ENCODE results near the gene SPANXN3. TPM values are rescaled to one million over a fixed set of nuclear protein-coding genes. Genes with fewer than 3 reads are reported as not detected.

The SPANXN3 gene
- total and polyA plus RNA-seq, 2 experiments from 2014 or later, result not detected

GRCh38 chrX:143466130-143466529 is 51.1 kb downstream of the SPANXN3 start (continued):
- TF ChIP-seq EZH2 (IDR thresholded peaks at IDR 0.05; ENCODE audit: low read depth, unreplicated experiment) (no peak), JUNB (IDR thresholded peaks at IDR 0.05; ENCODE audit: unreplicated experiment) (no peak), ETS1 (IDR thresholded peaks at IDR 0.05) (no peak), REST (IDR thresholded peaks at IDR 0.05; ENCODE audit: unreplicated experiment) (no peak), NANOG (IDR thresholded peaks at IDR 0.05; ENCODE audit: borderline replicate concordance) (no peak), POLR2AphosphoS5 (IDR thresholded peaks at IDR 0.05; ENCODE audit: low read depth) (no peak)

- no peaks in the 10 kb centered on the region for H4K20me1 ChIP-seq (replicated peaks; ENCODE audit: insufficient read depth)
- ATAC-seq, result no peak
- no peaks in the 10 kb centered on the region for H3F3A ChIP-seq (replicated peaks; ENCODE audit: low read depth)
- no peaks in the 10 kb centered on the region for H3K27me3 ChIP-seq (ENCODE audit: insufficient read depth)
- no peaks in the 10 kb centered on the region for H3K27me3 Mint-ChIP-seq (ENCODE audit: insufficient read depth, low read depth, poor library complexity)
- H3K9me3 Mint-ChIP-seq, result peaks cover 26% of the 10 kb centered on the region
- H3K4me2 ChIP-seq, result no peak overlapping the region
- H3K27ac Mint-ChIP-seq, result no peak overlapping the region
- no peaks in the 10 kb centered on the region for H3K36me3 ChIP-seq (ENCODE audit: insufficient read depth)
- no peak overlapping the region for H3K27ac ChIP-seq (ENCODE audit: low read depth)
- H3K9me2 ChIP-seq (ENCODE audit: insufficient read depth), result no peaks in the 10 kb centered on the region
- H2AFZ ChIP-seq, result no peak overlapping the region
- no peaks in the 10 kb centered on the region for H3K4me1 Mint-ChIP-seq
- H3K4me3 Mint-ChIP-seq, result no peak overlapping the region
- no peak overlapping the region for H3K4me3 ChIP-seq
- H3K79me2 ChIP-seq (replicated peaks; ENCODE audit: insufficient read depth), result no peaks in the 10 kb centered on the region
- H3K36me3 Mint-ChIP-seq (ENCODE audit: low read depth), result no peaks in the 10 kb centered on the region; the same call in 2 of the 3 replicates
- H3K4me1 ChIP-seq (ENCODE audit: insufficient read depth), result no peaks in the 10 kb centered on the region
- no peak for DNase-seq (ENCODE audit: low spot score)
- TF ChIP-seq POLR2AphosphoS5 (IDR thresholded peaks at IDR 0.05; ENCODE audit: low read depth) (no peak), EZH2 (IDR thresholded peaks at IDR 0.05; ENCODE audit: low read depth, unreplicated experiment) (no peak), ZNF462 (CRISPR knock-in tag; IDR thresholded peaks at IDR 0.05) (no peak), ZNF114 (CRISPR knock-in tag; IDR thresholded peaks at IDR 0.05) (no peak), ZNF331 (CRISPR knock-in tag; IDR thresholded peaks at IDR 0.05; ENCODE audit: low read depth) (no peak), REST (IDR thresholded peaks at IDR 0.05; ENCODE audit: unreplicated experiment) (no peak), JUNB (IDR thresholded peaks at IDR 0.05; ENCODE audit: unreplicated experiment) (no peak)
Observed at GRCh38 chrX:143462696-143463095, 54.6 kb downstream of the SPANXN3 start.
